Stimulated activated CD8-positive, alpha-beta memory T cell treated with anti-CD3 and anti-CD28 coated beads, Interleukin-2, amount 100 ng/mL, for 1 hour (primary cell): ENCODE data around the gene RARRES2.

ENCODE experiments used
- DNase-seq, 2 donors: peaks; one replicate each; pipeline ENCODE4 v3.0.0-alpha.2; 2020; ENCODE audit warnings: low read depth in 2 of 2

The RARRES2 gene

GRCh38 chr7:150376560-150376959 is 35.1 kb upstream of the RARRES2 start:
- no peak for DNase-seq

GRCh38 chr7:150375662-150376521 is 34.5 kb upstream of the RARRES2 start:
- DNase-seq: no peak

DNA sequence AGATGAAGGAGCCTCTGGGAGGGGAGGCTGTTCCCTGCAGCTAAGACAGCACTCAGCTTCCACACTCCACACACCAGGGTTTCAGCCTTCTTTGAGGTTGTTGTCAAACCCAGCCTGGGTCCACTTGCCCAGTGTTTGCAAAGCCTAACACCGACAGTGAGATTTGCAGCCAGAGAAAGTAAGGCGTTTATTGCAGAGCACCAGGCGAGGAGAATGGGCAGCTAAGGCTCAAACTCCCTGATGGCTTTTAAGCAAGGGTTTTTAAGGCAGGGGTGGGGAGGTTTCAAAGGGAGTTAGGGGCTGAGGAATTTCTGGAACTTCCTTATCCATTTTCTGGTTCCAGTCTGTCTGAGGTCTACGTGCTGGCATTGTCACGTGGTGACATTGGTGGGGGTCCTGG is 33.0 kb upstream of the RARRES2 start:
- DNase-seq: no peak

- no peak for DNase-seq
These were observed 32.6 kb upstream of the RARRES2 start for GRCh38 chr7:150374026-150374425.

DNA sequence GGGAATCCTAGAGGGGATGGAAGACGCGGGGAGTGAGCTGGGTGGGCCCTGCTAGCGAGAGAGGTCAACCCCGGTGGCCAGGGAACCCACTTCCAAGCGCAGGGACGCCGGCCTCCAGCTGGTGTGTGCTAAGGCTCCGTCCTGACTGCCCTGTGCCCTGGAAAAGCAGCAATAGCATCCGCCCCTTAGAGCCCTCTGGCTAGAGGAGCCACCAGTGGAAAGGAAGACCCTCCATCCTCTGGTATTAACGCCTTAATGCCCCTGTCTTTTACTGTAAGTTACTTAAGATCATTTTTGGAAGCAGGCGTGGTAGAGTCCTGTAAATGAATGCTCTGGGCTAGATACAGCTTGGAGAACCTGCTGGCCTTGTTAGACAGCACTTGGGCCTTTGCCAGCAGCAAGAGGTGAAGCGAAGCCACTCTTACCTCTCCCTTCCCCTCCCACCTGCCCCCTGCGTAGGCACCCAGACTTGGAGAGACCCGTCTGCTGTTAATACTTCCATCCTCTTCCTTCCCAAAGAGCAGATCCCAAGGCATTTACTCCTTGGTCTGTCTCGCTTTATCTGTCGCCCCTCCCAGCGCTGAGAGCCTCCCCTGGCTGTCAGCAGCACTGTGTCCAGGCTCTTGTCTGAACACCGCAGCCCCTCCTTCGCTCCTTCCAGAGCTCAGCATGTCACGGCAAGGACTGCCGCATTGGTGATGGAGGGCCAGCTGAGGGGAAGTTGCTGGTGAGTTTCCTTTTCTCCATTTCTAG is 31.8 kb upstream of the RARRES2 start:
- no peak for DNase-seq

DNA sequence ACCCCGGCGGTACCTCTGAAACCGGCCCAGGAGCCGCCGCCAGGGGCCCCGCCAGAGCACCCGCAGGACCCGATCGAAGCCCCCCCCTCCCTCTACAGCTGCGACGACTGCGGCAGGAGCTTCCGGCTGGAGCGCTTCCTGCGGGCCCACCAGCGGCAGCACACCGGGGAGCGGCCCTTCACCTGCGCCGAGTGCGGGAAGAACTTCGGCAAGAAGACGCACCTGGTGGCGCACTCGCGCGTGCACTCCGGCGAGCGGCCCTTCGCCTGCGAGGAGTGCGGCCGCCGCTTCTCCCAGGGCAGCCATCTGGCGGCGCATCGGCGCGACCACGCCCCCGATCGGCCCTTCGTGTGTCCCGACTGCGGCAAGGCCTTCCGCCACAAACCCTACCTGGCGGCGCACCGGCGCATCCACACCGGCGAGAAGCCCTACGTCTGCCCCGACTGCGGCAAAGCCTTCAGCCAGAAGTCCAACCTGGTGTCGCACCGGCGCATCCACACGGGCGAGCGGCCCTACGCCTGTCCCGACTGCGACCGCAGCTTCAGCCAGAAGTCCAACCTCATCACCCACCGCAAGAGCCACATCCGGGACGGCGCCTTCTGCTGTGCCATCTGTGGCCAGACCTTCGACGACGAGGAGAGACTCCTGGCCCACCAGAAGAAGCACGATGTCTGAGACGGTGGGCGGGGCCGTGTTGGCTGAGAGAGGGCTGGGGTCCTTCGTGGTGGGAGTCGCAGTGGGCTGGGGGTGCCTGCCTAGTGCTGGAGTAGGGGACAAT is 31.0 kb upstream of the RARRES2 start:
- DNase-seq: no peak

- DNase-seq: no peak
These were observed 30.5 kb upstream of the RARRES2 start for GRCh38 chr7:150371996-150372270.

DNA sequence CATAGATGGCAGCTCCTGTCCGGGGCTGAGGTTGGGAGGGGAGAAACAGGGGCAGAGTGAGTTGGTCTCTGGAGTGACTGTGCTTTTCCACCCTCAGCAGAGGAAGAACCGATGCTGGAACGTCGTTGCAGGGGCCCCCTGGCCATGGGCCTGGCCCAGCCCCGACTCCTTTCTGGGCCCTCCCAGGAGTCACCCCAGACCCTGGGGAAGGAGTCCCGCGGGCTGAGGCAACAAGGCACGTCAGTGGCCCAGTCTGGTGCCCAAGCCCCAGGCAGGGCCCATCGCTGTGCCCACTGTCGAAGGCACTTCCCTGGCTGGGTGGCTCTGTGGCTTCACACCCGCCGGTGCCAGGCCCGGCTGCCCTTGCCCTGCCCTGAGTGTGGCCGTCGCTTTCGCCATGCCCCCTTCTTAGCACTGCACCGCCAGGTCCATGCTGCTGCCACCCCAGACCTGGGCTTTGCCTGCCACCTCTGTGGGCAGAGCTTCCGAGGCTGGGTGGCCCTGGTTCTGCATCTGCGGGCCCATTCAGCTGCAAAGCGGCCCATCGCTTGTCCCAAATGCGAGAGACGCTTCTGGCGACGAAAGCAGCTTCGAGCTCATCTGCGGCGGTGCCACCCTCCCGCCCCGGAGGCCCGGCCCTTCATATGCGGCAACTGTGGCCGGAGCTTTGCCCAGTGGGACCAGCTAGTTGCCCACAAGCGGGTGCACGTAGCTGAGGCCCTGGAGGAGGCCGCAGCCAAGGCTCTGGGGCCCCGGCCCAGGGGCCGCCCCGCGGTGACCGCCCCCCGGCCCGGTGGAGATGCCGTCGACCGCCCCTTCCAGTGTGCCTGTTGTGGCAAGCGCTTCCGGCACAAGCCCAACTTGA is 29.9 kb upstream of the RARRES2 start:
- DNase-seq: no peak

DNA sequence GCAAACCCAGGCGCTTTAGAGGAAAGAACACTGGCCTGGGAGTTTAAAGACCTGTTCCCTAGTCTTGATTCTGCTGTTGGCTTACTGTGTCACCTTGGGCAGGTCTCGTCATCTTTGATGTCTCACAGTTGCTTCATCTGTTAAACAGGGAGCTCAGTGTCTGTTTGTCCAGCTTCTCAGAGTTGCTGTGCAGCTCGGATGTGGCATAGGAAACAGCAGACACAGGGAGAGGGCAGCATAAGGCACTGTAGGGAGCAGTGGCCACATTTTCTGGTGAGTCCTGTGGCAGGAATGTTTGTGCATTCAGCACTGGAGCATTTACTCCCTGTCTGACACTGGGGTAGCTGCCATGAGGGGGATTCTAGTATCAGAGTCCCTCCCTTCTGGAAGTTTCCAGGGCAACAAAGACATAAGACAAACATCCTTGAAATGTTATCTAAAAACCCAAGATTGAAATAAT is 29.2 kb upstream of the RARRES2 start:
- no peak for DNase-seq

- no peak for DNase-seq
These were observed 28.5 kb upstream of the RARRES2 start for GRCh38 chr7:150369748-150370501.

- peak in 1 of 2 donors; percentile 42 for DNase-seq
These were observed 27.7 kb upstream of the RARRES2 start for GRCh38 chr7:150368884-150369747.

DNA sequence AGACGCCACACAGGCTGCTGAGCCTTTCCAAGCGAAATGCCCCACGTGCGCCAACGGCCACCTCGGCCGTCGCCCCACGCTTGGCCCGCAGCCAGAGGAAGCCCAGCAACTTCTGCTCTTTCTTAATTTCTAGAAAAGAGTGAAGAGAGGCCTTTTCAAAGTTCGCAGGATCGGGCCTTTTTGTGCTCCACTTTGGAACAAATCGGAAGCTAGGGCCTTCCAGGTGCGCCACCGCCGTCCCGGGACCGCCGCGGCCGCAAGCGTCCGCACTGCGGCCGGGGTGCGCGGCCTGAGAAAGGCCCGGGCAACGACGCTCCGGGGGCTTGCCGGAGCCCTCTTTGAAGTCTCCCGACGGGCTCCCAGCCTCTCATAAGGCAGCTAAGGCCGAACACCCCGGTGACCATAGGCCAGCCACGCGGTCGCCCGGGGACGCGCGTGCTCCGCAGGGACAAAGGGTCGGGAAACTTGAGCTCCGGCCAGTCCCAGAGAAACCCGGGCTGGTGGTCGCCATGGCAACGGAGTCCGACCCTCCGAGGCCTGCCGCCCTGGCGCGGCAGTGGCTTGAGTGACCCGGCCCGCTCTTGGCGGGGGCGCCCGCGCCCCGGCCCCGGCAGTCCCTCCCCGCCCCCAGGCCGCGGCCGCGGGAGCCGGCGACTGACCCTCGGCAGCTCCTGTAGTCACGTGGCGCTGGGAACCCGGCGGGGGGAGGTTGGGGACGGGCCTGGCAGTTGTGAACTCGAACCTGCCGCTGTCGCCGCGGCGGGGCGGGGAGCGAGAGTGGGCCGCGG is 26.9 kb upstream of the RARRES2 start, which contains the start of gene REPIN1:
REPIN1 (plus strand) TSS at position 727 of the 788 bp plus-strand sequence. CDS start 890 bp downstream, outside the sequence.
- peak; percentile 60 to 66 for DNase-seq

DNA sequence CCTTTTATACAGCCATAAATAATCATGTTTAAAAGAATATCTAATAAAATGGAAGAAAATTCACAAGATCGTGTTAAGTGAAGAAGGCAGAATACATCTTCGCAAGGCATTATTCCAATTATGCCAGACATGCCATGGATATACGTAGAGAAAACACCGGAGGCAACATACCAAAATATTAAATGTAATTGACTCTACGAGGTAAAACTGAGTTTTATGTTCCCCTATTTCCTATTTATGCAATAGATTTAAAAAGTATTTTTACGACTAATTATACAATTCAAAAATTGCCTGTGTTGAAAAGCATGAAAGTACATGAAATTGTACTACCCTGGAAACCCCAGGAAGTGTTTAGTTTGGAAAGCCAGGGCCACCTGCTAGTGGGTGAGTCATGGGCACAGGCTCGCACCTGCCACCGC is 26.3 kb upstream of the RARRES2 start:
- no peak for DNase-seq

GRCh38 chr7:150365673-150366398 is 24.4 kb upstream of the RARRES2 start:
- DNase-seq: no peak

GRCh38 chr7:150365194-150365593 is 23.8 kb upstream of the RARRES2 start:
- no peak for DNase-seq

DNA sequence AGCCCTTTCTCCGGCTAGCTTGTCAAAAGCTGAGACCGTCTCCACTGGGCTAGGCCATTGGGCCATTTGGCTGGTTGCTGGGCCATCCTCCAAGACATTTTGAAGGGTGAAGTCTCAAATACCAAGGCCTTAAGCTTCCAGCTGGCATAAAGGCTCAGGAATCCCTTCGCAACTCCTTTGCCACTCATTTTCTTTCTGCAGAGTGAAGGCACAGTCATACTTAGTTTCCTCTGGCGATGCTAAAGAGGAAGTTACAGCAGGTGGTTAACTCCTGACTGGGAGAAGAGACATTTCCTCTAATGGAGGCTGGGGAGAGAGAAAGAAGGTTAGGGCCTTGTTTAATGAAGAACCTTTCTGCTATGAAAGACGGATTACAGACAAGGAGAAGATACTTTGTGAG is 22.4 kb upstream of the RARRES2 start:
- no peak for DNase-seq

- DNase-seq: no peak
These were observed 21.9 kb upstream of the RARRES2 start for GRCh38 chr7:150363370-150363769.
